ENCODE results near the gene STRN.

The STRN gene, protein sequence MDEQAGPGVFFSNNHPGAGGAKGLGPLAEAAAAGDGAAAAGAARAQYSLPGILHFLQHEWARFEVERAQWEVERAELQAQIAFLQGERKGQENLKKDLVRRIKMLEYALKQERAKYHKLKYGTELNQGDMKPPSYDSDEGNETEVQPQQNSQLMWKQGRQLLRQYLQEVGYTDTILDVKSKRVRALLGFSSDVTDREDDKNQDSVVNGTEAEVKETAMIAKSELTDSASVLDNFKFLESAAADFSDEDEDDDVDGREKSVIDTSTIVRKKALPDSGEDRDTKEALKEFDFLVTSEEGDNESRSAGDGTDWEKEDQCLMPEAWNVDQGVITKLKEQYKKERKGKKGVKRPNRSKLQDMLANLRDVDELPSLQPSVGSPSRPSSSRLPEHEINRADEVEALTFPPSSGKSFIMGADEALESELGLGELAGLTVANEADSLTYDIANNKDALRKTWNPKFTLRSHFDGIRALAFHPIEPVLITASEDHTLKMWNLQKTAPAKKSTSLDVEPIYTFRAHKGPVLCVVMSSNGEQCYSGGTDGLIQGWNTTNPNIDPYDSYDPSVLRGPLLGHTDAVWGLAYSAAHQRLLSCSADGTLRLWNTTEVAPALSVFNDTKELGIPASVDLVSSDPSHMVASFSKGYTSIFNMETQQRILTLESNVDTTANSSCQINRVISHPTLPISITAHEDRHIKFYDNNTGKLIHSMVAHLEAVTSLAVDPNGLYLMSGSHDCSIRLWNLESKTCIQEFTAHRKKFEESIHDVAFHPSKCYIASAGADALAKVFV

DNA sequence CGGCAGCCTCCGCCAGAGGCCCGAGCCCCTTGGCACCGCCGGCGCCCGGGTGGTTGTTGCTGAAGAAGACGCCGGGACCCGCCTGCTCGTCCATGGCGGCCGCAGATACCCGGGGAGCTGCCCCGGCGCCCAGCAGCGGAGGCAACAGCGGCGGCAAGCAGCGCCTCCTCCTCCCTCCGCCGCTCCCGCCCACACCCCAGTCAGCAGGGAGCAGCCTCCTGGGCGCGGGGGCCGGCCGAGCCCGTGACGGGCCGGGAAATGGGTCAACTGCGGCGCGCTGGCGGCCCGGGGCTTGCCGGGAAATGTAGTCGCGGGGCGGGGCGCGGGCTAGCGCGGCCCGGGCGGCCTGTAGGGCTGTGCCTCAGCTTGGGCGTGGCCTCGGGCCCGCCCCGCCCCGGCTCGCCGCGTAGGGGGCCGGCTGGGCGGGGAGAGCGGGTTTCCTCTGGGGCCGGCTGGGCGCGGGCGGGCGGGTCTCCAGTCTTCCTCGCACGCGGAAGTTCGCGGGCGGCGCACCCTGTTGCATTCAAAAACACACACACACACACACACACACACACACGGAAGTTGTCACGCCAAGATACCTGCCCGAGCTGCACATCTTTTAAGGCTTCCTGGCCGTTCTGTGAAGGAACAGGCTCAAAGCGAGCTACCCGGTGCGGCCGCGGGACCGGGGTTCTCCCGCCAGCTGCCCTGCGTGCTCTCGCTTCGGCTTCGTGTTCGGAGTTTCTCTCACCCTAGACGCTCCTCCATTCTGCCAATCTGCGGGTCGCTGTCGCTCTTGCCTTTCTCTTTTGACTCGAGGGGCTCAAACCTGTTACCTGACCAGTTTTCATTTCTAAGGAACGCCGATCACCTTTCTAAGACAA lies at the start of gene STRN:
TSS of gene STRN (minus strand) at position 167 of the 866 bp plus-strand sequence. CDS start at position 94, 73 bp downstream.
- Mint-ChIP-seq H3K27ac (peak within 1 kb of the TSS; percentile 97), H3K9me3 (peaks cover 4% of the 10 kb centered on the region), H3K4me3 (peak within 1 kb of the TSS; percentile 97), H3K27me3 (ENCODE audit: low read depth, poor library complexity) (peaks cover 6% of the 10 kb centered on the region), H3K4me1 (peaks cover 51% of the 10 kb centered on the region), H3K36me3 (ENCODE audit: low read depth) (no peaks in the 10 kb centered on the region)
- DNase-seq, result peak; percentile 95
- TF ChIP-seq, protein P1, sequence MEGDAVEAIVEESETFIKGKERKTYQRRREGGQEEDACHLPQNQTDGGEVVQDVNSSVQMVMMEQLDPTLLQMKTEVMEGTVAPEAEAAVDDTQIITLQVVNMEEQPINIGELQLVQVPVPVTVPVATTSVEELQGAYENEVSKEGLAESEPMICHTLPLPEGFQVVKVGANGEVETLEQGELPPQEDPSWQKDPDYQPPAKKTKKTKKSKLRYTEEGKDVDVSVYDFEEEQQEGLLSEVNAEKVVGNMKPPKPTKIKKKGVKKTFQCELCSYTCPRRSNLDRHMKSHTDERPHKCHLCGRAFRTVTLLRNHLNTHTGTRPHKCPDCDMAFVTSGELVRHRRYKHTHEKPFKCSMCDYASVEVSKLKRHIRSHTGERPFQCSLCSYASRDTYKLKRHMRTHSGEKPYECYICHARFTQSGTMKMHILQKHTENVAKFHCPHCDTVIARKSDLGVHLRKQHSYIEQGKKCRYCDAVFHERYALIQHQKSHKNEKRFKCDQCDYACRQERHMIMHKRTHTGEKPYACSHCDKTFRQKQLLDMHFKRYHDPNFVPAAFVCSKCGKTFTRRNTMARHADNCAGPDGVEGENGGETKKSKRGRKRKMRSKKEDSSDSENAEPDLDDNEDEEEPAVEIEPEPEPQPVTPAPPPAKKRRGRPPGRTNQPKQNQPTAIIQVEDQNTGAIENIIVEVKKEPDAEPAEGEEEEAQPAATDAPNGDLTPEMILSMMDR (IDR thresholded peaks at IDR 0.05), result no peak

DNA sequence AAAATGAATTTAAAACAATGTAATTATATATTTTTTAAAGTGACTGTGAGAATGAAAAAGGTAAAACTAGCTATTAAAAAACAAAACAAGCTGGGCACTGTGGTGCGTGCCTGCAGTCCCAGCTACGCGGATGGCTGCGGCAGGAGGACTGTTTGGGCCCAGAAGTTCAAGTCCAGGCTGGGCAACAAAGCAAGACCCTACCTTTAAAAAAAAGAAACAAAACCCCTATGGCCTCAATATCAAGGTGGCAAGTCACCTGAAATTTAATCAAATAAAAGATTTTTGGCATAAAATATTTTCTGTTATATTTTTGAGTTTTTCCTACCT lies 46.9 kb upstream of the STRN start:
- no peak overlapping the region for H3K4me3 Mint-ChIP-seq
- no peak overlapping the region for H3K27ac Mint-ChIP-seq

DNA sequence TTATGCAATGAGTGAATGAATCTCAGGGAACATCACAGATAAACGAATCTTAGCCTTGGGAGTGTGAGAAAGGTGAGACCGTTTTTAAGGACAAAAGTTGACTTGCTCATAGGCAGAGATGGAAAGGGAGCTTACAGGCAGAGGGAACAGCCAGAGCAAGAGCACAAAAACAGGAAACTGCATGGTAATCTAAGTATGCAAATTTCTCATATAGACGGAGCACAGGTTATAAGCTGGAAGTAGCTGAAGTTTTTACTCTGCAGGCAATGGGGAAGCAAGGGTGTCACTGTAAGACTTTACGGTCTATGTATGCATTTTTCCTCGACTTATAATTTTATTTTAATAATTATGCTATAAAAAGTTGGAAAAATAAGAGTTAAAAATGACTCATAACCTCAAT lies 44.8 kb upstream of the STRN start:
- TF ChIP-seq, protein P1 (IDR thresholded peaks at IDR 0.05), result no peak
- no peaks in the 10 kb centered on the region for H3K4me1 Mint-ChIP-seq
- DNase-seq, result no peak
- no peak overlapping the region for H3K27ac Mint-ChIP-seq
- H3K9me3 Mint-ChIP-seq, result no peaks in the 10 kb centered on the region
- H3K27me3 Mint-ChIP-seq (ENCODE audit: low read depth, poor library complexity), result no peaks in the 10 kb centered on the region
- H3K36me3 Mint-ChIP-seq (ENCODE audit: low read depth), result peaks cover 37% of the 10 kb centered on the region
- H3K4me3 Mint-ChIP-seq, result no peak overlapping the region

More for the DNA sequence above, 46.9 kb upstream of the STRN start:
- TF ChIP-seq, protein P1 (IDR thresholded peaks at IDR 0.05), result no peak
- Mint-ChIP-seq H3K36me3 (ENCODE audit: low read depth) (peaks cover 44% of the 10 kb centered on the region), H3K27me3 (ENCODE audit: low read depth, poor library complexity) (no peaks in the 10 kb centered on the region), H3K4me1 (no peaks in the 10 kb centered on the region), H3K9me3 (no peaks in the 10 kb centered on the region)
- DNase-seq, result no peak

DNA sequence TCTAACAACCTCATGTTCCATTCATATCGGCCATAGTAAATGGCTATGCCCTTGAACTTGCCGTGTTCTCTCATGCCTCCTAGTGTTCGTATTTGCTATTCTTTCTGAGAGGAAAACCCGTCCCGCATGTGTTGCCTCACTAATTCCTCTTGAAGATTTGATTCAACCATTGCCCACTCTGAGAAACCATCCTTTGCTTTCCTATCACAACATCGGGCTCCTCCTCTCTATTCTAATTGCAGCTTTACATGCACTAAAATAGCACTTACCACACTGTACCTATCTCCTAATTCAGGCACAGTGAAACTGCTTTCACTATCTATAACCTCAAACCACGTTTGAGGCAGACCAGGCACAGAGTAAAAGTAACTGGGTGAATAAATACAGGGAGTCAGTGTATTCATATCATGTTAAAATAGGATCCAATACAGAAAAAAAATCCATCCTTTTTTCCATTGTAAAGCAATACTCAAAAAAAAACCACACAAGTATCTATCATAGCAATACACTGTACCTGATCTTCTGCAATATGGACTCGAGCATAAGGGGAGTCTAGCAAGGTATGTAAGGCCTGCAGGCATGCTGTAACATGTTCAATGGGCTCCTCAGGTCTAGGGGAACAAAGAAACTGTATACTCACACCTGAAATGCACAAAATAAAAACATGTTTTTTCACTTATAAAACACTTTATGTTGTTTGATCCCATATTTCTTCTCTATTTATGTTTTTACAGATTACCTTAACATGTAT lies 39.0 kb upstream of the STRN start:
- H3K36me3 Mint-ChIP-seq (ENCODE audit: low read depth), result peaks cover 15% of the 10 kb centered on the region
- peaks cover 7% of the 10 kb centered on the region for H3K4me1 Mint-ChIP-seq
- DNase-seq, result no peak
- H3K27me3 Mint-ChIP-seq (ENCODE audit: low read depth, poor library complexity), result no peaks in the 10 kb centered on the region
- TF ChIP-seq, protein P1 (IDR thresholded peaks at IDR 0.05), result peak; percentile 37
- no peak overlapping the region for H3K4me3 Mint-ChIP-seq
- H3K9me3 Mint-ChIP-seq, result no peaks in the 10 kb centered on the region
- no peak overlapping the region for H3K27ac Mint-ChIP-seq

DNA sequence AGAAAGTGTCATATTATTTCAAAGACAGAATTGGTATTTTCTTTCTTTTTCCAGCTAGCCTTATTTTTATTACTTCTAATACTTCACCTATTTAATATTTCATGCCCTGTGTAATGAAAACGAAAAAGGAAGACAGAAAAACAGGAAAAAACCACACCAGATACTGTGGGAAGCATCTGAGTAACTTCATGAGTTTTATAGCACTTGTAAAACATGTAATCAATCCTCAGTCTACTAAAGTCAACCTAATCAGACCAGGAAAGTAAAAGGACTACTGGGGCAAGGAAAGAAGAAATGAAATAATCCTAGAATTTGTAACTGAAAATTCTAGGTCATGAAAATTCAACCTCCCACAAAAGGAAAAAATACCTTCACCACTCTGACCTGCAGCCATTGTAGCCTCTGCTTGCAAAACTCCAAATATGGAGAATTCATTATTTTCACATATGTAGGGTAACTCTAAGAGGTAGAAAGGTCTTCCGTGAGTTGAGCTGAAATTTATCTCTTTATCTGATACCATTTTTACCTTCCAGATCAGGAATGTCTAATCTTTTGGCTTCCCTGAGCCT lies 34.7 kb upstream of the STRN start:
- no peak for DNase-seq
- TF ChIP-seq, protein P1 (IDR thresholded peaks at IDR 0.05), result no peak
- peaks cover 44% of the 10 kb centered on the region for H3K36me3 Mint-ChIP-seq (ENCODE audit: low read depth)
- H3K4me1 Mint-ChIP-seq, result peaks cover 7% of the 10 kb centered on the region
- no peak overlapping the region for H3K4me3 Mint-ChIP-seq
- H3K27me3 Mint-ChIP-seq (ENCODE audit: low read depth, poor library complexity), result no peaks in the 10 kb centered on the region
- H3K27ac Mint-ChIP-seq, result peak overlapping the region; percentile 12
- peaks cover 6% of the 10 kb centered on the region for H3K9me3 Mint-ChIP-seq

All from nephron progenitor cell (in vitro differentiated cells).